ENCODE measurements around the gene CIITA.

CIITA gene

GRCh38 chr16:10851512-10851911 lies 25.5 kb upstream of the CIITA start:
- DNase-seq (ENCODE audit: low read depth, low spot score) = no peak

GRCh38 chr16:10852286-10852685 lies 24.7 kb upstream of the CIITA start:
- DNase-seq (ENCODE audit: low read depth, low spot score) = no peak

- no peak for DNase-seq (ENCODE audit: low read depth, low spot score)
Observed at GRCh38 chr16:10852948-10853347, 24.1 kb upstream of the CIITA start.

GRCh38 chr16:10856042-10856441 lies 21.0 kb upstream of the CIITA start:
- DNase-seq (ENCODE audit: low read depth, low spot score) = no peak

- no peak for DNase-seq (ENCODE audit: low read depth, low spot score)
Observed at GRCh38 chr16:10858203-10858602, 18.8 kb upstream of the CIITA start.

- DNase-seq (ENCODE audit: low read depth, low spot score) = no peak
Observed at GRCh38 chr16:10859020-10859419, 18.0 kb upstream of the CIITA start.

GRCh38 chr16:10859658-10860057 lies 17.3 kb upstream of the CIITA start:
- no peak for DNase-seq (ENCODE audit: low read depth, low spot score)

- DNase-seq (ENCODE audit: low read depth, low spot score) = no peak
Observed at GRCh38 chr16:10862438-10862837, 14.6 kb upstream of the CIITA start.

- no peak for DNase-seq (ENCODE audit: low read depth, low spot score)
Observed at GRCh38 chr16:10865991-10866966, 10.7 kb upstream of the CIITA start.

GRCh38 chr16:10867199-10867598 lies 9.8 kb upstream of the CIITA start:
- DNase-seq (ENCODE audit: low read depth, low spot score) = no peak

- no peak for DNase-seq (ENCODE audit: low read depth, low spot score)
Observed at GRCh38 chr16:10868104-10868595, 8.9 kb upstream of the CIITA start.

- DNase-seq (ENCODE audit: low read depth, low spot score) = no peak
Observed at GRCh38 chr16:10868596-10869469, 8.2 kb upstream of the CIITA start.

- DNase-seq (ENCODE audit: low read depth, low spot score) = no peak
Observed at GRCh38 chr16:10870137-10870776, 6.7 kb upstream of the CIITA start.

- DNase-seq (ENCODE audit: low read depth, low spot score) = no peak
Observed at GRCh38 chr16:10870808-10871156, 6.2 kb upstream of the CIITA start.

GRCh38 chr16:10871157-10871991 lies 5.6 kb upstream of the CIITA start:
- no peak for DNase-seq (ENCODE audit: low read depth, low spot score)

GRCh38 chr16:10876315-10876714 lies 687 bp upstream of the CIITA start:
- no peak for DNase-seq (ENCODE audit: low read depth, low spot score)

GRCh38 chr16:10877472-10877946 lies 507 bp downstream of the CIITA start:
- DNase-seq (ENCODE audit: low read depth, low spot score) = no peak

- DNase-seq (ENCODE audit: low read depth, low spot score) = no peak
Observed at GRCh38 chr16:10878328-10878643, 1.3 kb downstream of the CIITA start.

GRCh38 chr16:10878644-10879501 lies 1.9 kb downstream of the CIITA start:
- no peak for DNase-seq (ENCODE audit: low read depth, low spot score)
